ENCODE data around the gene MRGPRD.

Gene MRGPRD

GRCh38 chr11:68932933-68933577 lies 47.7 kb downstream of the MRGPRD start:
- no peak for DNase-seq (ENCODE audit: low spot score)
- FAIRE-seq, result no peak

GRCh38 chr11:68932358-68932757 lies 48.4 kb downstream of the MRGPRD start:
- FAIRE-seq (no peak), DNase-seq (ENCODE audit: low spot score) (no peak)

- no peak for DNase-seq (ENCODE audit: low spot score)
- no peak for FAIRE-seq
These were observed 48.9 kb downstream of the MRGPRD start for GRCh38 chr11:68931911-68932310.

- no peak for FAIRE-seq
- DNase-seq (ENCODE audit: low spot score), result no peak
These were observed 49.6 kb downstream of the MRGPRD start for GRCh38 chr11:68930991-68931855.
